PC-3 (cell line): ENCODE data around the gene ALOX15B. TPM values are rescaled to one million over a fixed set of nuclear protein-coding genes. Genes with fewer than 3 reads are reported as not detected.

Experiments used
- ATAC-seq: fragments of 200-7000 bp; cut with Tn5 transposase; 2 replicates; pipeline ENCODE4 v1.9.1; 2020; ENCODE audit warnings: mild to moderate bottlenecking, moderate library complexity
- BruUV-seq: library from RNA; stranded (reverse); fragments of 400-500 nt; replicated peaks from 2 replicates; lab custom pipeline; 2021; lab: Mats Ljungman, UMichigan
- CTCF ChIA-PET: fragments of 300-600 bp; sonication (Branson Sonifier 250); formaldehyde crosslinking; loops from one replicate; lab custom pipeline; 2022; ENCODE audit warnings: antibody characterized with exemption; lab: Charles Lee
- POLR2A ChIA-PET: fragments of 300-600 bp; sonication (Branson Sonifier 250); formaldehyde crosslinking; loops from one replicate; lab custom pipeline; 2022; ENCODE audit warnings: antibody characterized with exemption; ENCODE audit not compliant: unreplicated experiment; lab: Charles Lee
- DNase-seq: peaks from one replicate; pipeline ENCODE4 v3.0.0-alpha.2; 2015
- H2AFZ ChIP-seq: fragments of 300-600 bp; sonication (generic); 2 replicates; pipeline ENCODE4 v1.6.0; 2016; ENCODE audit warnings: antibody characterized with exemption, low read length
- H3F3A ChIP-seq: fragments of 300-600 bp; sonication (generic); one replicate; pipeline ENCODE4 v1.6.0; 2017; ENCODE audit warnings: antibody characterized with exemption, low read length, control low read depth, mild to moderate bottlenecking; ENCODE audit not compliant: unreplicated experiment
- H3K27ac ChIP-seq: fragments of 300-600 bp; sonication (generic); 2 replicates; pipeline ENCODE4 v1.5.1; 2016; ENCODE audit warnings: mild to moderate bottlenecking, low read length
- H3K27me3 ChIP-seq: fragments of 300-600 bp; sonication (generic); 2 replicates; pipeline ENCODE4 v1.6.1; 2016; ENCODE audit warnings: low read length, mixed read lengths
- H3K36me3 ChIP-seq: fragments of 300-600 bp; sonication (generic); 2 replicates; pipeline ENCODE4 v1.6.1; 2016; ENCODE audit warnings: low read depth, mixed run types, low read length, mixed read lengths
- H3K4me1 ChIP-seq: fragments of 300-600 bp; sonication (generic); 2 replicates; pipeline ENCODE4 v1.5.1; 2016; ENCODE audit warnings: low read length; ENCODE audit not compliant: insufficient read depth
- H3K4me2 ChIP-seq: fragments of 300-600 bp; sonication (generic); 2 replicates; pipeline ENCODE4 v1.6.0; 2016; ENCODE audit warnings: low read length
- H3K4me3 ChIP-seq: fragments of 300-600 bp; sonication (generic); 2 replicates; pipeline ENCODE4 v1.5.1; 2016; ENCODE audit warnings: mild to moderate bottlenecking, low read length, mixed read lengths
- H3K79me2 ChIP-seq: fragments of 300-600 bp; sonication (generic); 2 replicates; pipeline ENCODE4 v1.6.1; 2017; ENCODE audit warnings: low read length, mixed read lengths
- H3K9ac ChIP-seq: fragments of 300-600 bp; sonication (generic); 2 replicates; pipeline ENCODE4 v1.6.0; 2016; ENCODE audit warnings: mild to moderate bottlenecking, low read length
- H3K9me2 ChIP-seq: fragments of 300-600 bp; sonication (generic); replicated peaks from 2 replicates; pipeline ENCODE4 v1.6.1; 2016; ENCODE audit warnings: mixed run types, low read length, mixed read lengths
- H3K9me3 ChIP-seq: fragments of 300-600 bp; sonication (generic); 2 replicates; pipeline ENCODE4 v1.6.1; 2016; ENCODE audit warnings: low read length, mixed read lengths
- H4K20me1 ChIP-seq: fragments of 300-600 bp; sonication (generic); 2 replicates; pipeline ENCODE4 v1.6.1; 2016; ENCODE audit warnings: low read length, mixed read lengths
- CTCF ChIP-seq: fragments of 300-600 bp; sonication (generic); conservative IDR thresholded peaks from 2 replicates; pipeline ENCODE4 v1.5.1; 2017; ENCODE audit warnings: antibody characterized with exemption, low read depth, mild to moderate bottlenecking, low read length
- EZH2 ChIP-seq: fragments of 300-600 bp; sonication (generic); IDR thresholded peaks from one replicate; pipeline ENCODE4 v1.6.1; 2017; ENCODE audit warnings: antibody characterized with exemption, mild to moderate bottlenecking, low read length; ENCODE audit not compliant: unreplicated experiment
- EZH2phosphoT487 ChIP-seq: fragments of 300-600 bp; sonication (generic); IDR thresholded peaks from 2 replicates; pipeline ENCODE4 v1.6.1; 2018; ENCODE audit warnings: mild to moderate bottlenecking, antibody characterized with exemption, low read length, borderline replicate concordance
- intact Hi-C: fragments of 100-400 bp; cut with micrococcal nuclease; formaldehyde crosslinking; loops from 2 replicates; pipeline ENCODE4 v1.9.0; 2023
- total RNA-seq: library from RNA; depleted of rRNA; stranded (reverse); fragments of >200 nt; gene quantifications from 2 replicates; pipeline ENCODE4 v1.2.3, GENCODE V29; 2014

Gene ALOX15B
- total RNA-seq, 1 experiment from 2014 or later: not detected

- Histone ChIP-seq H3K9ac (no peak overlapping the region), H3K36me3 (no peaks in the 10 kb centered on the region), H3K4me3 (no peak overlapping the region), H3K79me2 (no peaks in the 10 kb centered on the region), H4K20me1 (no peaks in the 10 kb centered on the region), H3K27me3 (no peaks in the 10 kb centered on the region), H3K9me3 (no peaks in the 10 kb centered on the region), H3K4me2 (no peak overlapping the region), H3K4me1 (no peaks in the 10 kb centered on the region), H3K9me2 (no peaks in the 10 kb centered on the region), H3K27ac (no peak overlapping the region), H3F3A (no peaks in the 10 kb centered on the region), H2AFZ (no peak overlapping the region)
- no TSS peak for BruUV-seq
- CTCF ChIA-PET: no interaction called here
- intact Hi-C loops: no loop called here
- POLR2A ChIA-PET: no interaction called here
- no peak for DNase-seq
- TF ChIP-seq EZH2phosphoT487: no peak
- TF ChIP-seq EZH2: no peak
- no peak for TF ChIP-seq CTCF
- ATAC-seq: no peak
Observed at GRCh38 chr17:8089728-8090127, 50.9 kb downstream of the ALOX15B start.

GRCh38 chr17:8091033-8091687 lies 52.3 kb downstream of the ALOX15B start:
- no peak for ATAC-seq
- H3K4me3 ChIP-seq: no peak overlapping the region
- no peak overlapping the region for H3K9ac ChIP-seq
- H4K20me1 ChIP-seq: no peaks in the 10 kb centered on the region
- no peak for DNase-seq
- no peaks in the 10 kb centered on the region for H3K36me3 ChIP-seq
- ChIA-PET CTCF (no interaction called here), POLR2A (interaction anchor here (0.6 kb wide), 1 partner anchor 773 kb away, joined by 12 read pairs; no protein-coding TSS in a partner anchor)
- H3K9me3 ChIP-seq: no peaks in the 10 kb centered on the region
- H3K4me2 ChIP-seq: no peak overlapping the region
- H3K27ac ChIP-seq: no peak overlapping the region
- H2AFZ ChIP-seq: no peak overlapping the region
- H3F3A ChIP-seq: no peaks in the 10 kb centered on the region
- no peaks in the 10 kb centered on the region for H3K9me2 ChIP-seq
- H3K4me1 ChIP-seq: no peaks in the 10 kb centered on the region
- H3K79me2 ChIP-seq: no peaks in the 10 kb centered on the region
- no peaks in the 10 kb centered on the region for H3K27me3 ChIP-seq
- intact Hi-C loops: no loop called here
- no TSS peak for BruUV-seq
- no peak for TF ChIP-seq CTCF
- no peak for TF ChIP-seq EZH2phosphoT487
- TF ChIP-seq EZH2: no peak

GRCh38 chr17:8095361-8095760 lies 56.5 kb downstream of the ALOX15B start:
- no peak for ATAC-seq
- intact Hi-C loops: no loop called here
- ChIA-PET CTCF (no interaction called here), POLR2A (no interaction called here)
- Histone ChIP-seq H3K9ac (no peak overlapping the region), H3K27ac (no peak overlapping the region), H2AFZ (no peak overlapping the region), H3K4me2 (no peak overlapping the region), H3K9me3 (no peaks in the 10 kb centered on the region), H3K4me1 (no peaks in the 10 kb centered on the region), H3K4me3 (no peak overlapping the region), H4K20me1 (no peaks in the 10 kb centered on the region), H3K9me2 (no peaks in the 10 kb centered on the region), H3F3A (no peaks in the 10 kb centered on the region), H3K27me3 (no peaks in the 10 kb centered on the region), H3K79me2 (no peaks in the 10 kb centered on the region), H3K36me3 (no peaks in the 10 kb centered on the region)
- no peak for DNase-seq
- no peak for TF ChIP-seq EZH2
- TF ChIP-seq EZH2phosphoT487: no peak
- TF ChIP-seq CTCF: no peak
- BruUV-seq: no TSS peak
